NOMO-1 (cell line): Measurements from ENCODE around the gene PTPRN2.

Experiments
- DNase-seq, 2 experiments: peaks; one replicate each; lab custom pipeline; 2025; ENCODE audit not compliant: unreplicated experiment in 2 of 2; lab: John Stamatoyannopoulos, UW

Gene PTPRN2

DNA sequence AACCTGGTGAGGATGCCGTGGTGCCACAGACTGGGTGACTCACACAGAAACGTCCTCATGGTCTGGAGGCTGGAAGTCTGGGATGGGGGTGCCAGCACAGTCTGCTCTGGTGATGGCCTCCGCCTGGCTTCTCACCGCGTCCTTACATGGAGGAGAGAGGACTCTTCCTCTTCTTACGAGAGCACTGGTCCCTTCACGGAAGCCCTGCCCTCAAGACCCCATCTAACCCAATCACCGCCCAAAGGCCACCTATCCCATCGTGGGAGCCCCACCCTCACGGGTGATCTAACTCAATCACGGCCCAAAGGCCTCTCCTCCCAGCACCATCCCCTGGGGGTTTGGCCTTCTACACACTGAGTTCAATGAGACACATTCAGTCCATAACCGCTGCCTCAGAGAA lies 137.7 kb downstream of the PTPRN2 start:
- DNase-seq, result no peak

DNA sequence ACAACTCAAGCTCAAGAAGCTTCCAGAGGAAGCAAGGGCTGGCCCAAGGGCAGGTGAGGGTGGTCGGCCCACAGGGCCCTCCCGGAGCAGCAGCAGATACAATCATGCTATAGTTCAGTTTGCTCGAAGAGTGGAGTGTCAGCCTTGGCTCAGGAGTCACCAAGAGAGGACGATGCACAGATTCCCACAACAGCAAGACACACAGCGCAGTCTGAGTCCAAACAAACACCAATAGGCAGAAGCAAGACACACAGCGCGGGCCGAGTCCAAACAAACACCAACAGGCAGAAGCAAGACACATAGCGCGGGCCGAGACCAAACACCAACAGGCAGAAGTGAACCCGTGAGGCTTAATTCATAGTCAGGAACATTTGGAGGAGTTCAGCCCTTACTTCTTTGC lies 138.4 kb downstream of the PTPRN2 start:
- no peak for DNase-seq

DNA sequence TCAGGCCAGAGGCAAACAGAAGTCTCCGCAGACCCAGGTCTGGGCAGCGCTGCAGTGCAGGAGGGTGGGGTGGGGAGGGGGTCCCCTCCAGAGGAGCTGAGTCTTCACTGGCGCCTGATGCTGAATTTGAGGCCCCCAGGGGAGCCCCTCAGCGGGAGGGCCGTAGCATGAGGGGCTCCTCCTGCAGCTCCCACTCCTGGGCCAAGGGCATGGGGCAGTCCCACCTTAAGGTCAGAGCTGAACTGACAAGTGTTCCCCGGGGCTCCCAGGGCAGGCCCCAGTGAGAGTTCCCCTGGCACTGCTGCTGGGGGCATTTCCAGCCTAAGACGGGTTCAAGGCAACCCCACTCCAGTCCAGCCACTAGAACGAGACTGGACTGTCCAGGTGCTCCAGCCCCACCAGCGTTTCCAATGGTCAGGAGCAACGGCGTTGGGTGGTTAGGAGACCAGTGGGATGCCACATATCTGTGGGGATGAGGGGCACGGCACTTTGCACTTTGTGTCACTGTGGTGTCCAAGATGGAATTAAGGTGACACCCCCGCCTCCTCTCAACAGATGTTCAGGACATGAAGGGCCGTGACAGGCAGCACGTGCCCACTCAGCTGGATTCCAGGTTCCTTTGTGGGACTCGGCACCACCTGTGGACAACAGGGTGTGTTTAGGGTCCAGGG lies 139.1 kb downstream of the PTPRN2 start:
- no peak for DNase-seq

DNA sequence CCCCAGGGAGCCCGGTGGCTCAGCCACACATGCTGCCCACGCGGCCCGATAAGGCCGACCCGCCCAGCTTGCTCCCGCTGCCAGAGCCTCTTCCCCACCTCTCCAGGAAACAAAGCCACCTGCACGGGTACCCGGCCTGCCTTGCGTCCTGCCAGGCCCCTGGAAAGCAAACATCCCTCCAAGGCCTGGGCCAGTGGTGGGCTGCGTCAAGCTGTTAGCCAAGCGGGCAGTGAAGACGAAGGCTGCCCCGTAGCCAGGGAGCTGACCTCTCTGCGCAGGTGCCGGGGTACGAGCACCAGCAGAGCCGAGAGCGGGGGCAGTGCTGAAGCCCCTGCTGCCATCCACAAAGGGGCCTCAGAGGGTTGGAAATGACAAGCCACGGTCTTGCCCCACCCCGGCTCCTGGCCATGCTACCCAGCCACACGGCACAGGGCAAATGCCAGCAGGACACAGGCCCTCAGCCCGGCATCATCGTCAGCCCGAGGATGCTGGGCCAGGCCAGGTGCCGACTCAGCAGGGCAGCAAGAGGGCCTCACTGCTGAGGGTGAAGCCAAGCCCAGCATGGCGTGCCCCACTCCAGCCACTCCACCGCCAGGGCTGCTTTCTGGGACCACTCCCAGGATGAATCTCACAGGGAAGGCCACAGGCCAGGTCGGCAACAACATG lies 140.0 kb downstream of the PTPRN2 start:
- DNase-seq, result no peak

DNA sequence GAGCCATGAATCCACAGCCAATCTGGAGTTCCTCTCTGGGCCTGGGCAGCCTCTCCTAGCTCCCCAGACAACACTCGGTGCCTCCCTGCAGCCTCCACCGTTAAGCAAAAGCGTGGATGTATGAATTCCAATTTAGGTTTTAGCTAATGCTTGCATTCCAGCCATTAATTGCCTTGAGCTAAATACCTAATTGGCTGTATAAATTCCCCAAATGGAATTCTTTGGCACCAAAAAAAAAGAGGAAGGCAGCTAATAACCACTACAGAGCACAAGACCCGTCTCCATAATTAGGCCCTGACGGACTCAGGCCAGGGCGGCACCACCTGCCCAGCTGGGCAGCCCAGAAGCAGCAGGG lies 140.5 kb downstream of the PTPRN2 start:
- no peak for DNase-seq

DNA sequence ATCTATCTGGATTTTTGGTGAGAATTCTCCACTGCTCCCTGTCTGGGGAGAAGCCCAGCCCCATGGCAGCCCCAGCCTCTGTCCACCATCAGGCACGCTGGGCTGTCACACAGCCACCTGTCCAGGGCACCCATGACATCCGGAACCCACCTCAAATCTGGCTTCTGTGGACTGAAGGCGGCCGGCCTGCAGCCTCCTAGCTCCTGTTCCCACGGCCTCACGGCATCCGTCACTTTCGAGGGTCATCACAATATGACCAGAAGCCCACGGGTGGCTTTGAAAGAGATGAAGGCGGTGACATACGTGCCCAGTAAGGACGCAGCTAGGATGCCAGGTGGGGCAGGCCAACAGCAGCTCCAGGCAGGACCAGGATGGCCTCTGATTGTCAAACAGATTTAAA lies 140.9 kb downstream of the PTPRN2 start:
- DNase-seq, result no peak

DNA sequence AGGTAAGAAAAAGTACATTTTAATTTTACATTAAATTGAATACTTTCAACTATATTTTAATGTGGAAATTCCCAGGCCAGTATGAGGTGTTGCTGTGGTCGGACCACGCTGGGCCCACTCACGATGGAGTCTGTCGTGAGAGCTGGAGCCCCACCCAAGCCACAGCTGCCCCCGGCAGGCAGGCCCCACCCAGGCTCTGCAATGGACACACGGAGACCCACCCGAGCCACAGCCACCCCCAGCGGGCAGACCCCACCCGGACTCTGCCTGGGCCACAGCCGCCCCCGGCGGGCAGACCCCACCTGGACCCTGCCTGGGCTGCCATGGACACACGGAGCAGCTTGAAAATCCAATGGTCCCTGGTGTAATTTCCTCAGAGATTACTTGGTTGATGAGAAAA lies 141.3 kb downstream of the PTPRN2 start:
- DNase-seq, result no peak

DNA sequence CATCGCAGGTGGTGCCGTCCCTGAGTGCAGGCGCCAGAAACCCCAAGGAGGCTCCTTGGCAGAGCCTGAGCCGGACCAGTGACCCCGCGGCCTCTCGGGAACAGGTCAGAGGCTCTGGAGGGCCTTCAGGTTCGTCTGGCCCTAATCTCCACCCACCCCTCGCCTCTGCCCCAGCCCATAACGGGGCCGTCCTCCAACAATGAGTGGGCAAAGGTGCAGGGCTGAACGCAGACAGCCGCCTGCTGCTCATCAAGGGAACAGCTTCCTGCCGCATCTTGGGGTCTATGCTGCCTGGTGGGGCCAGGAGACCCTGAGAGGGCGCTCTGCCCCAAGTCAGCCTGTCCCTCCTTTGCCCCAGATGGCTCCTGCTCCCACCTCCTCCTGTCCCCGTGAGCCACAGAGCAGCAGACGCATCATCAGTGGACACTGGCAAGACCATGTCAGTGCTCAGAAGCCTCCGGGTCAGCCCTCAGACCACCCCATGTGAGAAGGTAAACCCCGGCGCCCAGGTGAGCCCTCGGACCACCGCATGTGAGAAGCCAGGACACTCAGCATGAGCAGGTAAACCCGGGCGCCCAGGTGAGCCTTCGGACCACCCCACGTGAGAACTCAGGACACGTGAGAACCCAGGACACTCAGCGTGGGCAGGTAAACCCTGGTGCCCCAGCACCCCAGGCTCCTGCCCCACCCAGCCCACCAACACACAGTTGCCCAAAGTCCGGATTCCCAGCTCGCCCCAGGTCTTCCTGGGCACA lies 142.0 kb downstream of the PTPRN2 start:
- no peak for DNase-seq

DNA sequence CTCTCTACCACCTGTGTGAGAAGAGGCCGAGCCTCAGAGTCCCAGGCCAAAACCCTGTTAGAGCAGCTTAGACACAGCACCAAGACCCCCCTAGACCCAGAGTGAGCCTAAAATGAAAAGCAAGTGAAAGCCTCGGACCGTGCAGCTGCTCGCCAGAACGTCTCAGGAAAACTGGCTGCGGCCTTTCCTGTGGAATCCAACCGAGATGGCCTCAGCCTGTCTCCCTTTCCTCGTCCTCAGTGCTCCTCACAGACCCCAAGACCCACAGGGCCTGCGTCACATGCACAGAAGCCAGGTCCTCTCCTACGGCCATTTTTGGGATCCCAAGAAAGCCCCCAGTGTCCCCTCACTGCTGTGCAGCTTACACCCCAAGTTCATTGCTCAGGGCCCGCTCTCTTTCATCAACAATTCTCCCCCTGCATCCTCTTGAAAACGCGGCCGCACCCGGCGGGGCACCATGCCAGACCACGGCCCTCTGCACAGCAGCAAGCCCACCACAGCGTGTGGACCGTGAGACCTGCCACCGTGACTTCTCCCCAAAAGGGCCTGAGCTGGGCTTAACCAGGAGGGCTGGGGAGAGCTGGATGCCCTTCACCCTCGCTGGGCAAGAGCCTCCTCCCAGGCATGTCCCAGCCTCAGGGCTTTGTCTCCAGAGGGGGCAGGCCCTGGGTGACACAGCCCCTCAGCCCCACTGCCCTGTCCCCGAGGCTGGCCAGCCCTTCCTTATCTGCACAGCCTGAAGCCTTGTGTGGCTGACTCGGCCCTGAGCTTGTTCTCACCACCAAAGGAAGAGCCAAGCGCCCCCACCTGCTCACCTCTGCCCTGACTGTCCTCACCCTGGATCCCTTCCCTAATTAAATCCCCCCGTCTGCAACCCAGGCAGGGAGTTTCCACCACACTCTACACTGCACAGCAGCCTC lies 142.9 kb downstream of the PTPRN2 start:
- DNase-seq, result no peak

DNA sequence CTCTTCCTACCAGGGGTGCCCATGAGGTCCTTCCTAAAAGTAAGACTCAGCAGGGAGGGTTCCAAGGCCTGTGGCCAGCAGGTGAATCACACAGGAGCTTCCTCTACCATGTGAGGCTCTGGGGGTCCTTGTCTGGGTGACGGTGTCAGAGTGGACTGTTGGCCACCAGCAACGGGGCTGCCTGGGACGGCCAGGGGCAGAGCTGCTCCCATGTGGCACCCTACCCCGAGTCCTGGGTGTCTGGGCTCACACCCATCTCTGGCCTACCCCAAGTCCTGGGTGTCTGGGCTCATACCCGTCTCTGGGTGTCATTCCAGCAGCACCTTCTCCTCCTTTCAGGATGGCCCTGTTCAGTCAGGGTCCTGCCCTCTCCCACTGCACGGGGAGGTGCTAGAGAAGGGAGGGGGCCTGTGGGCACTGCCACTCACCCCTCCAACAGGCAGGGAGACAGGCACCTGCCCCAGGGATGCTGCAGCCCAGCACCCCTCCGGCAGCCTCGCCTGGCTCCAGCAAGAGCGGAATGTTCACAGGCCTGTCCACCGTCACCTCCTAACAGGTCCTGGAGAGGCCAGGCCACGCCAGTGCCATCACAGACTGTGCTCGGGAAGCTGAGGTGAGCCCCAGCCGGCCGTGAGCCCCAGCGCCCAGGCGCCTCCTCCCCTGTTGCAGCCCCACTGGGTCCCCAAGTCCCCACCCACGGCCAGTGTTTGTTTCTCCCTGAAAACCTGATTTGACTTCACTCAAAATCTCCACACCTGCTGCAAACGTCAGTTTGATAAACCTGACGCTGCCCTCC lies 143.7 kb downstream of the PTPRN2 start:
- no peak for DNase-seq

DNA sequence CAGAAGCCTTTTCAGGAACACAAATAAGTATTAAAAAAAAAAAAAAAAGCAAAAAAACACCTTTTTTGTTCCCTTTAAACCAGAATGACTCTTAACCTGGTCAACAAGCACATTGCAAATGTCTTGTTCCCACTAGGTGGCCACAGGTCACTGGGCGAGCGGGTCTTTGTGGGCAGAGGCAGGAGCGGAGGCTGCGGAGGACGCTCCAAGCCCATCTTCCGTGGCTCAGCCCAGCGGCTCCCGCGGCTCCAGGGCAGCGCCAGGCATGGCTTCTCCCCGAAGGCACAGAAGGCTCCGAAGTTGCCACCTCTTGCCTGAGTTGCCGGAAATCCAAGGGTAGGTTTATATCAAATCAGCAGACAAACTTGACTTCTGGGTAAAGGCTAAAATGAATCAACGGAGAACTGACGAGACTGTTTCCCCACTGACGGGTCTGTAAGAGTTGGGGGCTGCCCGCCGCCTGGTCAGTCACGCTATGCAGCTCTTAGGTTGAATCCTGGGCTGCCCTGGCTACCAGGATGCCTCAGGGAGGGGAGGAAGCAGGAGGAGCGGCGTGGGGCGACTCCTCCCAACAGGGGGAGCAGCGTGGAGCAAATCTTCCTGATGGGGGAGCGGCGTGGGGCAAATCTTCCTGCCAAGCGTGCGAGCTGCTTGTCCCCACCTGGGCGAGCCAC lies 144.5 kb downstream of the PTPRN2 start:
- no peak for DNase-seq

DNA sequence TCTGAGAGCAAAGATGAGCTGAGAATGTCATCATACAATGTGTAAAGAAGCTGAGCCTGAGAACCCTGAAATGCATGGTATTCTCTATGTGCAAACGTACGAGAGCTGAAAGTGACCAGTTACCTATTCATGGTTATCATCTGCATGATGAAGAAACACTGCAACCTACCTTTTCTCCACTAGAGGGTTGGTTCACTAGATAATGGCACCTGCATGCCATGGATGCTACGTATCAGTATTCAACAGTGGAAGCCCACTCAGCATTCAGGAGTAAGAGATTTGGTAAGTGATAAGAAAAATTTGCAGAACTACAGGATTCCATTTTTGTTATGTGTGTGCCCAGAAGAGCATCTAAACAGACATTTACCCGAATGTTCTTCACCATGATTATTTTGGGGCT lies 145.4 kb downstream of the PTPRN2 start:
- no peak for DNase-seq

DNA sequence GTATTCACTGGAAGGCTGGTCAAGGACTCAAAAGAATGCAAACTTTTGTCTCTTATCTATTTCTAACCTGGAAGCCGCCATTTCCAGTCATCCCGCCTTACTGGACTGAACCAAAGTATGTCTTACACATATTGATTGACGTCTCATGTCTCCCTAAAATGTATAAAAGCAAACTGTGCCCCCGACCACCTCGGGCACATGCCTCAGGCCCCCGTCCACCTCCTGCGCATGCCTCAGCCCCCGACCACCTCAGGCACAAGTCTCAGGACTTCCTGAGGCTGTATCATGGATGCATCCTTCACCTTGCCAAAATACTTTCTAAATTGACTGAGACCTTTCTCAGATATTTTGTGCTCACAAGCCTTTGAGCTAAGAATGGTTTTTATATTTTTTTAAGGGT lies 148.6 kb downstream of the PTPRN2 start:
- DNase-seq, result no peak

DNA sequence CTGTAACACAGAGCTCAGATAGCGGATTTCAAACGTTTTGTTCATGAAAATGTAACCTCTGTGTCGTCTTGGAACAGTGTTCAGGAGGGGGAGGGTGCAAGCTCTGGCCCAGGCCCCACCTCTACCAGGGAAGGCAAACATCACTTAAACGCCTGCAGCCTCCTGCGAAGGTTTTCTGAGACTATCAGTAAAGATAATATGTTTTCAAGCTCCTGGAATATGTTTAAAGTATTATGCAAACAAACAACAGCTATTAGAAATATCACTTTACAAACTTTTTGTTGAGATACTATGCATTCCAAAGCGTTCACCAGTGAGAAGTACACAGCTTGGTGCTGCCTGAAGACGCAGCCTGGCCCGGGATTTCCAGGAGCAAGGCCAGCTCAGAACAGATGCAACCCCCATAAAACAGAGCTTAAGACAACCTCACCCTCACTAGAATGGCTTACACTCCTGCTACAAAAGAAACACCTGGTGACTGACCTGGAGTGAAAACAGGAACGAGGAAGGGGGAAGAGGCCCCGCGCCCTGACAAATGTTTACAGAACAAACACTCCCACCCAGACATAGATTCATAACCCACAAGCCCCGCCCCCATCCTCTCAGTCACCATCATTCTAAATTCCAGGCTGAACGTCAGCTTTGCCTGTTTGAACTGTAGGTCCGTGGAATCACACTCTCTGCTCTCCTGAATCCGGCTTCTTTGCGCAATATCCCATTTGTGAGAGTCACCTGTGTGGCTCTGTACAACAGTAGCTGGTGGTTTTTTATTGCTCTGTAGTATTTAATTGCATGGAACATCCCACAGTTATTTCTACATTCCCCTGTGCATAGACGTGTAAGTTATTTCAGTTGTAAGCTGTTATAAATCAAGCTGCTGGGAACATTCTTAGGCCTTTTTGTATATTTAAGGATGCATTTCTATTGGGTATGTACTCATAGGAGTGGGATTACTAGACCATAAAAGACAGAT lies 155.0 kb downstream of the PTPRN2 start:
- no peak for DNase-seq

DNA sequence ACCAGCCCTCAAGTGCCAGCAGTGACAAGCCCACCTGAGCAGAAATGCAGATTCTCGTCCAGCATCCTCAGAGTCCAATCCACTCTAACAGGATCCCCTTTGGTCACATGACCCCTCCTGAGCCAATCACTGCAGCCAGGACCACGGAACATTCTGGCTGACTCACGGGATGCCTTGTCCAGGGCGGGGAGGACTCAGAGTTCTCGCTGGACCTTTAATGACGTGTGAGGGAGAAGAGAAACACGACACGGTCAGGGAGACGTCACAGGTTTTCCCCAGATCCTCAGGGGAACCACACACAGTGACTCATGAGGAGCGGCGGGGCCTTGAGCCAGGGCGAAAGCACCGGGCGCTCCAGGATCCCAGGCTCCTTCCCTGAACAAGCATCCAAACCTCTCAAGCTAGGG lies 155.7 kb downstream of the PTPRN2 start:
- DNase-seq, result no peak

DNA sequence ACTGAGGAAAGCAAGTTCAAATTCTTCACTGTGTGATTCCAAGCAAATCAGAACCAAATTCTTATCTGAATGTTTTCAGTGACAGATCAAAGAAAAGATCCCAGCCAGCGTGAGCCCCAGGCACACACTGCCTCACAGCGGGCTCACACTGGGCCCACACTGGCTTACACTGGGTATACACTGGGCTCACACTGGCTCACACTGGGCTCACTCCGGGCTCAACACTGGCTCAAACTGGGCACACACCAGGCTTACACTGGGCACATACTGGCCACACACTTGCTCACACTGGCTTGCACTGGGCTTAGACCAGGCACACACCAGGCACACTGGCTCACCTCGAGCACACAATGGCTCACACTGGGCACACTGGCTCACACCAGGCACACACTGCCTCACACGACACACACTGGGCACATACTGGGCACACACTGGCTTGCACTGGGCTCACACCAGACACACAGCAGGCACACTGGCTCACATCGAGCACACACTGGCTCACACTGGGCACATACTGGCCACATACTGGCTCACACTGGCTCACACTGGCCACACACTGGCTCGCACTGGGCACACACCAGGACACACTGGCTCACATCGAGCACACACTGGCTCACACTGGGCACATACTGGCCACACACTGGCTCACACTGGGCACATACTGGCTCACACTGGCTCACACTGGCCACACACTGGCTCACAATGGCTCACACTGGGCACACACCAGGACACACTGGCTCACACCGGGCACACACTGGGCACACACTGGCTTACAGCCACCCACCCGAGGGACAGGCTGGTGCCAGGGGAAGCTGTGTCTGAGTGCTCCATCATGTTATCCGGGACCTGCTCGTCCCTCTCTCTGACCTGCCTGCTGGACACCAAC lies 156.3 kb downstream of the PTPRN2 start:
- DNase-seq, result no peak

DNA sequence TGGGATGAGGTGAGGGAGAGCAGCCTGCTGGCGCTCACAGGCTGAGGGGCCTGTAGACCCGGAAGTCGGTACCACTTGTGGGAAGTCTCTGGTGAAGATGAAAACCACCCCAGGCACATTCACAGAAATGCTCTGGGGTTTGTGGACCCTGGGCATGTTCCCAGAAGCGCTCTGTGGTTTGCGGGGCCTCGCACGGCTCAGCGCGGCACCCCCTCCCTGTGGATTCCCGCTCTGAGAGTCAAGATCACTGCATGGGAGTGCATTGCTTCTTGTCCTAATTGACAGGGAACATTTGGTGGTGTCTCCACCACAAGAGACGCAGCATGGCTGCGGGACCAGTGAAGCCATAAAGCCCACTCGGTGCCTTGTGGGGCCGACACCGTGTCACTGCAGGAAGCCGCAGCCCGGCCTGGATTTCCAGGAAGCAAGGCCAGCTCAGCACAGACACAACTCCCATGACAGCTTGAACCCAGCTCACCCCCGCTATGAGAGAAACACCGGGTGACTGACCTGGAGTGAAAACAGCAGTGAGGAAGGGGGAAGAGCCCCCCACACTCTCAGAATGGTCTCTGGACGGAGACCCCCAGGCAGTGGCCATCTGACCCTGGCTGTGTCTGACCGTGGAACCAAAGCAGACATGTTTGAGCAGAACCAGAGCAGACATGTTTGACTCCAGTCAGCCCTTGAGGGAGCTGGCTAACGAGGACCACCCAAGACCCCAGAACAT lies 157.2 kb downstream of the PTPRN2 start:
- DNase-seq, result no peak
